ENCODE data around the gene DDX59.
A peak's percentile ranks its signal among the peaks of the same experiment; 100 is the strongest.

DDX59 gene

DNA sequence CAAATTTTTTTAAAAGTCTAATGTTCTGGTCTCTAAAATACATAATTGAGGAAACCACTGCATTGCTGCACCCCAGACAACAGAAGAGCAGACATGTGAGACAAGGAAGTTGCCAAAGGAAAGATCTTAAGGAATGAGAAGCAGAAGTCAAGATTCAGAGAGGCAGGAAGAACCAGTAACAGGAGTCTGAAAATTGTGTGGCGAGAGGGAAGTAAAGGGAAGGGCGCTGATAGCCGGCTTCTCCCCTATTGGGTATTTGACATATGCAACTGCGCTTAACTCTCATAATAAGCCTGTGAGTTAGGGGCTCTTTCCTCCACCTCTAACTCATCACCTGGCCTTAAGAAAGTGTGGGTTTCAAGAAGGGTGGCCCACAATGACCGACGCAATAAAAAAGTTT, 27.2 kb downstream of the DDX59 start (continued):
- TF ChIP-seq PPARA (CRISPR knock-in tag; IDR thresholded peaks at IDR 0.05; ENCODE audit: borderline replicate concordance) (no peak), GLIS3 (CRISPR knock-in tag; IDR thresholded peaks at IDR 0.05) (no peak), TSHZ2 (CRISPR knock-in tag; IDR thresholded peaks at IDR 0.05) (no peak), ISL1 (CRISPR knock-in tag; IDR thresholded peaks at IDR 0.05) (no peak), ZNF8 (CRISPR knock-in tag; IDR thresholded peaks at IDR 0.05) (no peak)

GRCh38 chr1:200640963-200641401, 28.7 kb downstream of the DDX59 start:
- no peak for TF ChIP-seq CSDC2 (CRISPR knock-in tag; IDR thresholded peaks at IDR 0.05)
- peak; percentile 63; the same call in 1 of the 2 replicates for TF ChIP-seq TOX (CRISPR knock-in tag; IDR thresholded peaks at IDR 0.05; ENCODE audit: borderline replicate concordance)
- ATAC-seq: peak; percentile 54

- TF ChIP-seq ZNF565 (CRISPR knock-in tag; conservative IDR thresholded peaks at IDR 0.05; ENCODE audit: low read depth) (no peak), OSR1 (CRISPR knock-in tag; IDR thresholded peaks at IDR 0.05) (no peak)
- TF ChIP-seq, protein P1, sequence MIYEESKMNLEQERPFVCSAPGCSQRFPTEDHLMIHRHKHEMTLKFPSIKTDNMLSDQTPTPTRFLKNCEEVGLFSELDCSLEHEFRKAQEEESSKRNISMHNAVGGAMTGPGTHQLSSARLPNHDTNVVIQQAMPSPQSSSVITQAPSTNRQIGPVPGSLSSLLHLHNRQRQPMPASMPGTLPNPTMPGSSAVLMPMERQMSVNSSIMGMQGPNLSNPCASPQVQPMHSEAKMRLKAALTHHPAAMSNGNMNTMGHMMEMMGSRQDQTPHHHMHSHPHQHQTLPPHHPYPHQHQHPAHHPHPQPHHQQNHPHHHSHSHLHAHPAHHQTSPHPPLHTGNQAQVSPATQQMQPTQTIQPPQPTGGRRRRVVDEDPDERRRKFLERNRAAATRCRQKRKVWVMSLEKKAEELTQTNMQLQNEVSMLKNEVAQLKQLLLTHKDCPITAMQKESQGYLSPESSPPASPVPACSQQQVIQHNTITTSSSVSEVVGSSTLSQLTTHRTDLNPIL (CRISPR knock-in tag; IDR thresholded peaks at IDR 0.05; ENCODE audit: low read depth): no peak
- ATAC-seq: no peak
These were observed 29.2 kb downstream of the DDX59 start for GRCh38 chr1:200640373-200640962.

- ATAC-seq: no peak
- TF ChIP-seq ZNF8 (CRISPR knock-in tag; IDR thresholded peaks at IDR 0.05) (no peak), CSDC2 (CRISPR knock-in tag; IDR thresholded peaks at IDR 0.05) (no peak), ZFP3 (CRISPR knock-in tag; IDR thresholded peaks at IDR 0.05) (no peak), ARNTL (CRISPR knock-in tag; IDR thresholded peaks at IDR 0.05; ENCODE audit: borderline replicate concordance, low read depth) (no peak), BACH2 (CRISPR knock-in tag; IDR thresholded peaks at IDR 0.05; ENCODE audit: borderline replicate concordance) (no peak), PPARA (CRISPR knock-in tag; IDR thresholded peaks at IDR 0.05; ENCODE audit: borderline replicate concordance) (no peak), ZNF70 (CRISPR knock-in tag; IDR thresholded peaks at IDR 0.05) (no peak), ESRRG (CRISPR knock-in tag; IDR thresholded peaks at IDR 0.05) (no peak), GLIS3 (CRISPR knock-in tag; IDR thresholded peaks at IDR 0.05) (no peak)
These were observed 31.6 kb downstream of the DDX59 start for GRCh38 chr1:200638073-200638472.

- TF ChIP-seq, protein P1 (CRISPR knock-in tag; IDR thresholded peaks at IDR 0.05; ENCODE audit: low read depth): no peak
- no peak for TF ChIP-seq OSR1 (CRISPR knock-in tag; IDR thresholded peaks at IDR 0.05)
- TF ChIP-seq TSHZ2 (CRISPR knock-in tag; IDR thresholded peaks at IDR 0.05): no peak
- TF ChIP-seq ZC3H10 (CRISPR knock-in tag; IDR thresholded peaks at IDR 0.05): no peak
- TF ChIP-seq PPARA (CRISPR knock-in tag; IDR thresholded peaks at IDR 0.05; ENCODE audit: borderline replicate concordance): no peak
- no peak for TF ChIP-seq ZNF70 (CRISPR knock-in tag; IDR thresholded peaks at IDR 0.05)
- TF ChIP-seq CSDC2 (CRISPR knock-in tag; IDR thresholded peaks at IDR 0.05): no peak
- TF ChIP-seq, protein P2, sequence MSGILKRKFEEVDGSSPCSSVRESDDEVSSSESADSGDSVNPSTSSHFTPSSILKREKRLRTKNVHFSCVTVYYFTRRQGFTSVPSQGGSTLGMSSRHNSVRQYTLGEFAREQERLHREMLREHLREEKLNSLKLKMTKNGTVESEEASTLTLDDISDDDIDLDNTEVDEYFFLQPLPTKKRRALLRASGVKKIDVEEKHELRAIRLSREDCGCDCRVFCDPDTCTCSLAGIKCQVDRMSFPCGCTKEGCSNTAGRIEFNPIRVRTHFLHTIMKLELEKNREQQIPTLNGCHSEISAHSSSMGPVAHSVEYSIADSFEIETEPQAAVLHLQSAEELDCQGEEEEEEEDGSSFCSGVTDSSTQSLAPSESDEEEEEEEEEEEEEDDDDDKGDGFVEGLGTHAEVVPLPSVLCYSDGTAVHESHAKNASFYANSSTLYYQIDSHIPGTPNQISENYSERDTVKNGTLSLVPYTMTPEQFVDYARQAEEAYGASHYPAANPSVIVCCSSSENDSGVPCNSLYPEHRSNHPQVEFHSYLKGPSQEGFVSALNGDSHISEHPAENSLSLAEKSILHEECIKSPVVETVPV (CRISPR knock-in tag; IDR thresholded peaks at IDR 0.05): no peak
- TF ChIP-seq GLIS3 (CRISPR knock-in tag; IDR thresholded peaks at IDR 0.05): no peak
- no peak for ATAC-seq
These were observed 33.0 kb downstream of the DDX59 start for GRCh38 chr1:200636681-200637080.
